SK-MEL-5 (cell line): ENCODE measurements around the gene TLE5. TPM values are rescaled to one million over a fixed set of nuclear protein-coding genes. Genes with fewer than 3 reads are reported as not detected.

ENCODE experiments used
- DNase-seq: peaks from one replicate; pipeline ENCODE4 v3.0.0-alpha.2; 2016; ENCODE audit warnings: low read depth, low spot score
- in situ Hi-C: cut with HindIII; loops from 2 replicates; pipeline ENCODE4 v1.10.0; 2016; ENCODE audit warnings: low sequenced_read_pairs, high pct_unique_total_duplicates, low pct_unique_long_range_greater_than_20kb
- polyA plus RNA-seq, 2 experiments: library from polyadenylated mRNA; depleted of rRNA; stranded (reverse); fragments of >200 nt; gene quantifications; 2 replicates each; pipeline ENCODE4 v1.2.3, GENCODE V29; 2015
- total RNA-seq: library from RNA; depleted of rRNA; stranded (reverse); fragments of >200 nt; shearing (Covaris generic); gene quantifications from 2 replicates; pipeline ENCODE4 v1.2.3, GENCODE V29; 2014; rRNA removed

The TLE5 gene, protein sequence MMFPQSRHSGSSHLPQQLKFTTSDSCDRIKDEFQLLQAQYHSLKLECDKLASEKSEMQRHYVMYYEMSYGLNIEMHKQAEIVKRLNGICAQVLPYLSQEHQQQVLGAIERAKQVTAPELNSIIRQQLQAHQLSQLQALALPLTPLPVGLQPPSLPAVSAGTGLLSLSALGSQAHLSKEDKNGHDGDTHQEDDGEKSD
- total RNA-seq, result 169 and 172 TPM in 2 replicates
- polyA plus RNA-seq (2015; cell fraction: cytosol; rRNA removed), result 299 and 316 TPM in 2 replicates
- polyA plus RNA-seq (2015; cell fraction: nucleus; rRNA removed), result 154 and 189 TPM in 2 replicates

DNA sequence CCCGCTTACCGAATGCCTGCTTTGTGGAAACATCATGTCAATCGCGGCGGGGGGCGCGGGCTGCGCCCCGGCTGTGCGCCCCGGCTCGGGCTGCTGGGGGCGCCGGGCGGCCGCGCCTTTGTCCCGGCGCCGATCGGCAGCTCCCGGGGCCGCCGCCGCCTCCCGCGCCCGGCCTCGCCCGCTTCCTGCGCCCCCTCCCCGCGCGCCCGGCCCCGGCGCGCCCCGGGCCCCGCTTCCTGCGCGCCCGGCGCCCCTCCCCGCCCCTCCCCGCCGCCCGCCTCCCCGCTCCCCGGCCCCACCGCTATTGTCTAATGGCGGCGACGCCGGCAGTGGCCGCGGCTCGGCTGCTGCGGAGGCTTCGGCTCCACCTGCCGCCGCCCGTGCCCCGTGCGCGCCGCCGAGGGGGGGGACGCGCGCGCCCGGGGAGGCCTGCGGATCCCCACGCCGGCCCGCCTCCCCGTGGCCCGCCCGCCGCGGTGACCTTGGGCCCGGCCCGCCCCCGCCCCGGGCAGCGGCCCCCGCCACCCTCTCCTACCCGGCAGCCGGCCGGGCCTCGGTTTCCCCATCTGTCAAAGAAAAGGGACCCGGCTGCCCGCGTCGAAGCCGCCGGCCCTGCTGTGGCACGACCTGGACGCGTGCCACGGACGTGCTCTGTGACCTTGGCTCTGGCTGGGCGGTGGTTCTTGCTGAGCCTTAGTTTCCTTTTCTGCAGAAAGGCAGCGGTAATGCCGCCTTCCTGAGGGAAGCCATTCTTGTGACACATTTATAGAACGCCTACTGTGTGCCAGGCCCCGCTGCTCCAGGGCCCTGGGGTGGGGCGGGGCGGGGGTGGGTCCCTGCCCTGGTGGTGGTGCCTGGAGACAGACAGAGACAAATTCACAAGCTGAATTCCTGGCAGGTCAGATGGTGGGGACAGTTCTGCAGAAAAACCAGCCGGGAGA lies at the start of gene TLE5:
TSS of gene TLE5 (minus strand) at position 331 of the 941 bp plus-strand sequence. CDS start at position 36, 295 bp downstream.
- in situ Hi-C loops, result no loop called here
- DNase-seq, result peak; percentile 44

DNA sequence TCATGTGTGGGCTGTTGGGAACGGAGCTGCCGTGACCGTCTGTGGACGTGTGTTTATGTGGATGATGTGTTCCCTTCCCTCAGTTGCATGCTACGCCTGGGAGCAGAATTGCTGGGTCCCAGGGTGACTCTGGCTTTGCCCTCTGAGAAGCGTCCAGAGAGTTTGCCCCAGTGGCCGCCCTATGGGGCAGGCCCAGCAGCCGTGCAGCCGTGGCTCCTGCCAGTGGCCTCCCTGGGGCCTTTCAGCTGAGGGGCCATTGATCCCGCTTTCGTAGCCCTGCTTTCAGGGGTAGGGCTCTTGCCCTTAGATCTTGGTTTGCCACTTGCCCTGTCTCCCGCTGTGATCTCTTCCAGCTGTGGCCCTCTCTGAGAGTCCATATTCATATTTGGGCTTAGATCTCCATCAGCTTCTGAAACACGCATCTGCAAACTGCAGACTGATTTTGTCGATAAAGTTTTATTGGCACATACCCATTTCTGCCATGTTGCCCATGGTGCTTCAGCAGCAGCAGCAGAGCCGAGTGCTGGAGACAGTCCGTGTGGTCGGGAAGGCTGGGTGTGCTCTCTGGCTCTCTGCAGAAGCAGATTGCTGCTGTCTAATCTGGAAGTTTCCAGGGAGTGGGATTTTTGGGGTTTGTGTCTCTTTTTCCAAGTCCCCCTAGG lies 49.4 kb upstream of the TLE5 start:
- in situ Hi-C loops, result no loop called here

DNA sequence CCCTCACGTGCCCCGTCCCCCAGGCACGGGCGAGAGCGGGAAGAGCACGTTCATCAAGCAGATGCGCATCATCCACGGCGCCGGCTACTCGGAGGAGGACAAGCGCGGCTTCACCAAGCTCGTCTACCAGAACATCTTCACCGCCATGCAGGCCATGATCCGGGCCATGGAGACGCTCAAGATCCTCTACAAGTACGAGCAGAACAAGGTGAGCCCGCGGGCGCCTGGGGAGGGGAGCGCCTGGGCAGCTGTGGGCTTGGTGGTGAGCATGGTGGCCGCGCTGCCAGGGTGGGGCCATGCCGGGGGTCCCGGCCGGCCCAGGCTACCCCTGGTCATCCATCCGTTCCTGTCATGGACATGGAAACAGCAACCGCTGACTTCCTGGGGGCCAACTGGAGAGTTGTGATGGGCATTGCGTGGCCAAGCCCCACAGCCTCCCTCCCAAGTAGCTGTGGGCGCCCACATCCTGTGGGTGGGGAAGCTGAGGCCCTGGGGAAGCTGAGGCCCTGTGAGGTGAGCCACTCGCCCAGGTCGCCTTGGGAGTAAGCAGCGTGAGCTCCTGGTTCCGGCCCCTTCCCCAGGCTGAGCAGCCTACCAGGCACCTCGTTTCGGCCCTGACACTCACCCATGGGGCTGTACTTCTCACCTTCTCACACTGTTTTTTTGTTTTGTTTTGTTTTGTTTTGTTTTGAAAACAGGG lies 48.0 kb upstream of the TLE5 start:
- in situ Hi-C loops, result no loop called here
- DNase-seq, result no peak

More for the DNA sequence above, 49.4 kb upstream of the TLE5 start:
- DNase-seq, result no peak

DNA sequence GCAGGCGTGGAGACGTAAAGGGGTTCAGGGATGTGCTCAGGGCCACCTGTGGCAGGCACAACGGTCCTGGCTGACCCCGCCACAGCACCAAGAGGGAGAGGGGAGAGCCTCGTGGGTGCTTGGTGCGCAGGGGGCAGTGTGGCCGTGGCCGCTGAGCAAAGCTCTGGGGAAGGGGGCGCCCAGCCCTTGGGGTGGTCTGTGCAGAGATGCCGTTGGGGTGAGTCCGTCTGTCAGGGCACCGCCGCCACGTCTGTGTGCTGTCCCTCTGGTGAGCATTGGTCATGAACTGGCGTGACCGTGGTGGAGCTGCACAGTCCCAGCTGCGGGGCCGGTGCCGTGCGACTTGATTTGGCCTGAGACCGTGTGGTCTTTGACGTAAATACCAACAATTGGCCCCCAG lies 47.2 kb upstream of the TLE5 start:
- in situ Hi-C loops, result no loop called here
- no peak for DNase-seq

DNA sequence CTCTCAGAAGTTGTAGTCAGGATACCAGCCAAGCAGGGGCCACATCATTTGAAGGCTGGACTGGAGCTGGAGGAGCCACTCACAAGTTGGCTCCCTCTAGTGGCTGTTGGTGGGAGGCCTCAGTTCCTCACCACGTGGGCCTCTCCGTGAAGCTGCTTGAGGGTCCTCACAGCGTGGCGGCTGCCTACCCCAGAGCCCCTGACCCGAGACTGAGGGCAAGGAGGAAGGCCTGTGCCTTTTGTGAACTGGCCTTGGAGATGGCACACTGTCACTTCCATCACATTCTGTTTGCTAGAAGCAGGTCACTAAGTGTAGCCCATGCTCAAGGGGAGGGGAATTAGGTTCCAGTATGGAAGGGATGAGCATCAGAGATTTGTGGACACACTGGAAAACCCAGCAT lies 46.5 kb upstream of the TLE5 start:
- in situ Hi-C loops, result no loop called here

DNA sequence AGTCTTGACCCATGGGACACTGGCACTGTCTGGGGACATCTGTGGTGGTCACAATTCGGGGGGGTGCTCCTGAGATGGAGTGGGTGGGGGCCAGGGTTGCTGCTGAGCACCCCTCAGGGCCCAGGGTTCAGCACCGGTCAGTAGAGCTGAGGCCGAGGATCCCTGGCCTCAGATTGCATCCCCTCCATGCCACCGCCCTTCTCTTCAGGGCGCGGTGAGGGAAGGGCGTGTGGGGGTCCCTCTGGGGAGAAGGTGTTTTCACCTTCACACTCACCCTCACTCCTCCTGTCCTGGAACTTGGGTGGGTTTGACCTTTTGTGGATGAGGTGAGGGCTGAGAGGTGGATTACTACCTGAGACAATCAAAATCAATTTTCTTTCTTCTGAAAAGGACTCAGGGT lies 45.4 kb upstream of the TLE5 start:
- in situ Hi-C loops, result no loop called here
- no peak for DNase-seq

More for the DNA sequence above, 46.5 kb upstream of the TLE5 start:
- peak; percentile 65 for DNase-seq

DNA sequence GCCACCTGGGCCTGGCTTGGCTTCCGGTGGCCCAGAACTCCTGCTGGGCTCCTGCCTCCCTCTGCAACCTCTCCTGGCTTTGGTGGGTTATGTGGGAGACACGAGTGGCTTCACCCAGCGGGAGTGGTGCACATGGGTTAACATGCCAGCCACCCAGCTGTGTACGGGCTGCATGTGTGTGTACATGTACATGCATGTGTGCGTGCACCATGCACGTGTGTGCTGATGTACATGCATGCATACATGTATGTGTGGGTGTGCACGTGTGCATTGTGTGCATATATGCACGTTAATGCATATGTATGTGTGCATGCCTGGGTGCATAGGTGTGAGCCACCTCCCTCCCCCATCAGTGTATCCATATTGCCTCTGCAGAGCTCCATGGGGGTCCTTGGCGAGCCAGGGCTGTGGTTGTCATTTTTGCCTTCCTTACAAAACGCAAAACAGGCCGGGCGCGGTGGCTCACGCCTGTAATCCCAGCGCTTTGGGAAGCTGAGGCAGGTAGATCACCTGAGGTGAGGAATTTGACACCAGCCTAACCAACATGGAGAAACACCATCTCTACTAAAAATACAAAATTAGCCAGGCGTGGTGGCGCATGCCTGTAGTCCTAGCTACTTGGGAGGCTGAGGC lies 44.3 kb upstream of the TLE5 start:
- in situ Hi-C loops, result no loop called here
- no peak for DNase-seq

DNA sequence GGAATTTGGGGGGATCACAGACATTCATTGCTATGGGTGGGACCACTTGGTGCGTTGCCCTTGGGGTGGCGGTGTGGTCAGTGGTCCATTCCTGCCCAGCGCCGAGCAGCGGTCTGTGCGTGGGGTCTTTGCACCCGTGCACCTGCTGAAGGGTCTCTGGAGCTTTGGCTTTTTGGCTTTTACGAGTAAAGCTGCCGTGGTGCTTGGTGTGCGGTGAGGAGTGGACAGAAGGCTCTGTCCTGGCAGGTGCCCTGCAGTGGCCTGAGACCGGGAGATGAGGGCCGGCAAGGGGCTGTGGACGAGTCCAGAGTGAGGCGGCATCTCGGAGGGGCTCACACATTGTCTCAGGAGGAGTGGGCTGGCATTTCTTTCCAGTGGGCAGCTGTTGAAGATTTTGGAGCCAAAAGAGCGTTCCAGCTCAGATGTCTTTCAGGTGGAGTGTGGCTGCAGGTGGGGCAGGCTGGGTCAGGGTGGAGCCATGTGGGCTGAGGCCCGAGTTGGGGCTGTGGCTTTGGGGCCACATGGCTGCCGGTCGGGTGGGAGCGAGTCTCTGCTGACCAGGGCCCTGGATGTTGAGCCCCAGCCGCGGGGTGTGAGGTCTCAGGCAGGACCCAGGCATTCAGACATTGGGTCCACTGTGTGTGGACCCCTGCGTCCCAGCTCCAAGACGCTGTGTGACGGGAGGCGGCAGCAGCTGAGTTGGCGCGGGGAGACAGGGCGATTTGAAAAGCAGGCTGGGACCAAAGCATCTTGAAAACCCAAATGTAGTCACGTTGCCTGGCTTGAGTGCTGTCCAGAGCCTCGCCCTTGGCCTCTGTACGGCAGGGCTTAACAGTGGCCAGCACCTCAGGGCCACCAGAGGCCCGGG lies 43.6 kb upstream of the TLE5 start:
- in situ Hi-C loops, result no loop called here
- no peak for DNase-seq

DNA sequence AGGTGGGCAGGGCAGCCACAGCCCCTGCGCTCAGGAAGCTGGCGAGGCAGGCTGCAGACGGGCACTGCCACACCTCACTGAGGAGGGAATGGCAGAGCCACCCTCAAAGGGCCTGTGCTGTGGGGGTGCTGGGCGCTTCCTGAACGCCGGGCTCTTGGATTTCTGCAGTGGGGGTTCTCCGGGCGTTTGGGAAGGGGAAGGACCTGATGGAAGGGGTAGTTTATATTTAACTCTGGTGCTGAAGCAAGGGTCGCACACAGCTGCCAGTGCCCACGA lies 42.4 kb upstream of the TLE5 start:
- in situ Hi-C loops, result no loop called here
- no peak for DNase-seq

DNA sequence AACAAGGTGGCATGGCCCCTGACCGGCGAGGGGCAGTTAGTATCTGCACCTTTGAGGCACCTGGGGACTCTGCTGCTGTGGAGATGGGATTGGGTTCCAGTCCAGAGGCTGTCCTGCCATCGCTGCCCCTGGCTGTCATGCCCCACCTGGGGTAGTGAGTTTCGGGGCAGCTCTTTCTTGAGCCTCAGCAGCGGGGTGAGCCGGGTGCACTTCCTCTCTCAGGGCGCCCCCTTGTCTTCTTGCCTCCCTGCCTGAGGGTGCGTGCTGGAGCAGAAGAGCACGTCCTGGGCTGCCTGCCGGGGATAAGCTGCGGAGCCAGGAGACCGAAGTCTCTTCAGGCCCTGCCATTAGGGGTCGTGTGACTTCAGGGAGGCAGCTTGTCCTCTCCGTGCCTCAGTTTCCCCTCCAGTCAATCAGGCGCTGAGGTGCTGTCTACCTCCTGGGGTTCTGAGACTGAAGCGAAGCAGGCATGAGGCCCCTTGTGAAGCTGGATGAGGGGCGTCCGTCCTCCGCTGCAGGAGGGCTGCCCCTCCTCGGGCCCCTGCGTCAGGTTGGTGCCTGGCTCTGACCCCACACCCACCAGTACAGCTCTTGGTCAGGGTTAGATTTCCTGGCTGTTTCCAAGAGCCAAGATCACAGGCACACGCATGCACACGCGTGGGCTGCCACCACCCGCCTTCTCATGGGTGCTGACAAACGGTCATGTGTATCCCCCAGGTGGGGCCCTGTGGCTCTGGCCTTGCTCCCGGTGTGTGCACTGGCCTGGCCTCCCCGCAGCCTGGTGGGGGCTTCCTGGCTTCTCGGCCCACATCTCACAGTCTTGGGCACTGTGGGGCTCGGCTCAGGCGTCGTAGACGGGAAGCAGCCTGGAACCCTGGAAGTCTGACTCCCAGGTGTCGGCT lies 40.2 kb upstream of the TLE5 start:
- in situ Hi-C loops, result no loop called here
- DNase-seq, result no peak

DNA sequence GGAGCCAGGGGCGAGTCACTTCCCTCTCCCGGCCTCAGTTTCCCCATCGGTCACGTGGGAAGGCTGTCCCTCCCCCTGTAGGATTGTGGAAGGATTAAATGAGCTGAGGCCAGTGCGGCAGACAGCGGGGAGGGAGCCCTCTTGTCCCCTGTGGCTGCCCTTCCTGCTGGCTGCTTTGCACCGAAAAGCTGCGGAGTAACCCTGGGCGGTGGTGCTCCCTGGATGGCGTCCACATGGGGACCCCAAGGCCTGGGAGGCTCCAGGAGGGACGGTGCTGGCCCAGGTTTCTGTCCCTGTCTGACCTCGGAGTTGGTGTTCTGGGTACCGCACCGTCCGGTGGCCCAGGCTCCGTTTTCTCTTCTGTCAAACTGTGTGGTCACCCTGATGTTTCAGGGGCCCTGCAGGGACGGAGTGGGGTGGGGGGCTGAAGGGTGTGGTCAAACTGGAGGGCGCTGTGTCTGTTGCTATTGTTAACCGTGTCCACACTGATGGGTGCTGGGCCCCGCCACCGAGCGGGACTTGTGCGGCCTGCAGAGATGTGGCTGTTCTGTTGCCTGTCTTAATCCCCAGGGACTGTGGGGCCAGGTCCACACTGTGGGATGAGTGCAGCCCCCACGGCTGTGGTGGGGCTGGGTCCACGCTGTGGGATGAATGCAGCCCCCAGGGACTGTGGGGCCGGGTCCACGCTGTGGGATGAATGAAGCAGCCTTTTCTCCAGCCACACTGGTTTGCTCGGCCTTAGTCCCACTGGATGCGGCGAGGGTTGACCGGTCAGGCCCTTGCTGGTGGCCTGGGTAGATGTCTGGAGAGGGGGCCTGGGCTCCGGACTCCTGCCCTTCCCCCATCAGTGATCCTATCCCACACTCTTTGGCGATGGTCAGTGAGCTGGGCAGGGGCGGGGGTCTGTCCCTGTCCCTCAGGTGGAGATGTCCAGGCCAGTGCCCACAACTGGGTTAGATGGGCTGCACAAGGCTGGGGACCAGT lies 38.7 kb upstream of the TLE5 start:
- in situ Hi-C loops, result no loop called here

DNA sequence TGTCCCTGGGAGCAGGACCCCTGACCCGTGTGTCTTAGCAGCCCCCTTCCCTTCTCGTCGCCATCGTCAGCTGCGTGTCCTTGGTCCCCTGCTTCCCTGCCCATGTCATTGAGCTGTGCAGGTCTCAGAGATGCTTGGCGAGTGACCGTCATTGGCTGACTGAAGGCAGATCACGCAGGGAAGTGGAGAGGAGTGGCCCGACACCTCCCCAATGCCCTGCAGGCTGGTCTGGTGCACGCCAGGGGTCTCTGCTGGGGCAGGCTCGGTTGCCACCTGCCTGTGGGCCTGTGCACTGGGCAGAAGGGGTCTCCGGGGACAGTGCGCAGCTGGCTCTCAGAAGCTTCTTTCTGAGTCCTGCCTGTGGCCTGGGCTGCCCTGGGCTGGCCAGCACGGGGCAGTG lies 38.0 kb upstream of the TLE5 start:
- in situ Hi-C loops, result no loop called here

More for the DNA sequence above, 38.7 kb upstream of the TLE5 start:
- DNase-seq, result no peak

DNA sequence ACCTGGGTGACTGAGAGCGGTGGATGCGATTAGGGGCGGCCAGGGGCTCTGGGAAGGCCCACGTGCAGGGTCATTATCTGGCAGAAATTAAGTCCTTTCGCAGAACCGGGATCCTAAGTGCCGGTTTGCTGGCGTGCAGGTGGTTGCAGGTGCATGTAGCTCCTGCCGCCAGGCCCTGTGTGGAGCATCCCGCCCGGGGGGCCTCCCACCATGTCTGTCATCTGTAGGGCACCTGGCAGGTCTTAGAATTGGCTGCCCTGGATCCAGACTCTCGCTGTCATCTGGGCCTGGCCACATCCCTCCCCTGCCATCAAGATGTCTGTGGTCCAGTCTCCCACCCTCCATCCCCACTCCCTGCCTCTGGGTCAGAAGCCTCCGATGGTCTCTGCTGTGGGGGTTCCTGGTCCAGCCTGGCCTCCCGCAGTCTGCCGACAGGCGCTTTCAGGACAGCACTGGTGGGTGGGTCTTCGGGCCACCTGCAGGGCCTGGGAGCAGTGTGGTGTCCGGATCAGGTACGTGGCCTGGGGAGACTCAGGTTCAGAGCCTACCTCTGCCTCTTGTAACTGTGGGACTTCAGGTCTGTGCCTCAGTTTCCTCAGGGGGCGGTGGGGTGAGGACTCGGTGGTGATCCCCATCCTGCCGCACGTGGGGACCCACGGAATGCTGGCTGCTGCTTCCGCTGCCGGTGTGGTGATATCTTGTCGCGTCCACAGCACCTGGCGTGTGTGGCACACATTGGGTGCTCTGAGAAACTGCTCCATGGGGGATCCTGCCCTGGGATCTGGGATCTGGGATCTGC lies 37.3 kb upstream of the TLE5 start:
- in situ Hi-C loops, result no loop called here
- no peak for DNase-seq

More for the DNA sequence above, 38.0 kb upstream of the TLE5 start:
- no peak for DNase-seq
